DND-41 (cell line): Measurements from ENCODE around the gene TXLNA.

Experiments
- ATAC-seq: fragments of 200-7000 bp; cut with Tn5 transposase; 3 replicates; pipeline ENCODE4 v1.9.1; 2021; ENCODE audit warnings: low read depth; ENCODE audit not compliant: insufficient read depth
- DNase-seq: peaks from one replicate; pipeline ENCODE4 v3.0.0-alpha.2; 2020
- H2AFZ ChIP-seq: 2 replicates; pipeline ENCODE4 v1.6.0; 2012; ENCODE audit warnings: low read depth, low read length
- H3K27ac ChIP-seq: 2 replicates; pipeline ENCODE4 v1.5.1; 2012; ENCODE audit warnings: low read length, inconsistent platforms
- H3K27me3 ChIP-seq: fragments of 200-600 bp; sonication (generic); 2 replicates; pipeline ENCODE4 v1.6.0; 2012; ENCODE audit warnings: low read length, mild to moderate bottlenecking, inconsistent platforms; ENCODE audit not compliant: insufficient read depth, poor library complexity
- H3K36me3 ChIP-seq: 2 replicates; pipeline ENCODE4 v1.5.1; 2012; ENCODE audit warnings: low read length, inconsistent platforms; ENCODE audit not compliant: insufficient read depth
- H3K4me1 ChIP-seq: 2 replicates; pipeline ENCODE4 v1.5.1; 2012; ENCODE audit warnings: mild to moderate bottlenecking, low read length; ENCODE audit not compliant: insufficient read depth
- H3K4me2 ChIP-seq: 2 replicates; pipeline ENCODE4 v1.6.0; 2012; ENCODE audit warnings: mild to moderate bottlenecking, moderate library complexity, low read length, inconsistent platforms; ENCODE audit not compliant: insufficient read depth
- H3K4me3 ChIP-seq, 2 experiments: fragments of 200-600 bp in 1 of 2; shearing (Covaris generic) in 1 of 2; 2 replicates each; pipeline ENCODE4 v1.5.1; 2012 to 2016; ENCODE audit warnings: inconsistent platforms in 2 of 2, low read length in 2 of 2, mild to moderate bottlenecking in 2 of 2, low read depth in 1 of 2, moderate library complexity in 1 of 2
- H3K79me2 ChIP-seq: 2 replicates; pipeline ENCODE4 v1.6.0; 2012; ENCODE audit warnings: low read length, inconsistent platforms; ENCODE audit not compliant: insufficient read depth
- H3K9ac ChIP-seq: 2 replicates; pipeline ENCODE4 v1.6.0; 2012; ENCODE audit warnings: low read depth, mild to moderate bottlenecking, inconsistent platforms, low read length, moderate library complexity
- H3K9me3 ChIP-seq: 2 replicates; pipeline ENCODE4 v1.5.1; 2012; ENCODE audit warnings: low read length, moderate library complexity, mild to moderate bottlenecking, inconsistent platforms; ENCODE audit not compliant: insufficient read depth, severe bottlenecking
- H4K20me1 ChIP-seq: 2 replicates; pipeline ENCODE4 v1.6.0; 2012; ENCODE audit warnings: low read length; ENCODE audit not compliant: insufficient read depth
- EZH2 ChIP-seq: IDR thresholded peaks from 3 replicates; pipeline ENCODE4 v1.6.1; 2012; ENCODE audit warnings: borderline replicate concordance, low read depth, mild to moderate bottlenecking, moderate library complexity, low read length, inconsistent platforms; ENCODE audit not compliant: severe bottlenecking
- TF ChIP-seq, protein P1 (sequence below): IDR thresholded peaks from 2 replicates; pipeline ENCODE4 v1.5.1; 2012; ENCODE audit warnings: borderline replicate concordance, low read length, moderate library complexity, mild to moderate bottlenecking; ENCODE audit not compliant: poor library complexity, severe bottlenecking; ENCODE audit errors: extremely low read depth

The TXLNA gene

DNA sequence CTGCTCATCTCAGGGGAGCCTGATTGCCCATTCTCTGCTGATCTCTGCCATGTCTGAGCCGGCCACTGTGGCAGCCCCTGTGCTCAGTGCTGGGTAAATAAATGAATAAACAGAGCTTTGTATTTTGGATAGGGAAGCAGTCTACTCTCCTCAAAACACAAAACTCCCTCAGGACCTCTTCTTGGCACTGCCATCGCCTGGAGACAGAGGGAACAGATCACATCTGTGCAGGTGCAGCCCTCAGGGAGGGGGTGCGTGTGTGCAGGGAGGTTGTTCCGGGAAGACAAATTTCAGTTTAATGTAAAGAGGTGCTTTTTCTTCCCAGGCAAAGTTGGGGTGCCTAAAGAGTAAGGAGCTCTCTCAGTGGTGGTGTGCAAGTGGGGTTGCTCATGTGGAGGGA lies 59.9 kb downstream of the TXLNA start:
- TF ChIP-seq, protein P1, sequence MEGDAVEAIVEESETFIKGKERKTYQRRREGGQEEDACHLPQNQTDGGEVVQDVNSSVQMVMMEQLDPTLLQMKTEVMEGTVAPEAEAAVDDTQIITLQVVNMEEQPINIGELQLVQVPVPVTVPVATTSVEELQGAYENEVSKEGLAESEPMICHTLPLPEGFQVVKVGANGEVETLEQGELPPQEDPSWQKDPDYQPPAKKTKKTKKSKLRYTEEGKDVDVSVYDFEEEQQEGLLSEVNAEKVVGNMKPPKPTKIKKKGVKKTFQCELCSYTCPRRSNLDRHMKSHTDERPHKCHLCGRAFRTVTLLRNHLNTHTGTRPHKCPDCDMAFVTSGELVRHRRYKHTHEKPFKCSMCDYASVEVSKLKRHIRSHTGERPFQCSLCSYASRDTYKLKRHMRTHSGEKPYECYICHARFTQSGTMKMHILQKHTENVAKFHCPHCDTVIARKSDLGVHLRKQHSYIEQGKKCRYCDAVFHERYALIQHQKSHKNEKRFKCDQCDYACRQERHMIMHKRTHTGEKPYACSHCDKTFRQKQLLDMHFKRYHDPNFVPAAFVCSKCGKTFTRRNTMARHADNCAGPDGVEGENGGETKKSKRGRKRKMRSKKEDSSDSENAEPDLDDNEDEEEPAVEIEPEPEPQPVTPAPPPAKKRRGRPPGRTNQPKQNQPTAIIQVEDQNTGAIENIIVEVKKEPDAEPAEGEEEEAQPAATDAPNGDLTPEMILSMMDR = no peak
- no peak for TF ChIP-seq EZH2
- no peaks in the 10 kb centered on the region for H3K79me2 ChIP-seq
- no peaks in the 10 kb centered on the region for H3K9me3 ChIP-seq
- no peak for ATAC-seq
- no peak overlapping the region for H3K4me2 ChIP-seq
- H3K4me1 ChIP-seq = no peaks in the 10 kb centered on the region
- H4K20me1 ChIP-seq = no peaks in the 10 kb centered on the region
- no peaks in the 10 kb centered on the region for H3K27me3 ChIP-seq
- DNase-seq = no peak
- H2AFZ ChIP-seq = no peak overlapping the region
- no peak overlapping the region for H3K4me3 ChIP-seq
- 0 out of 2 replicates have a peak overlapping the region, but pooled peaks have one; percentile 32 for H3K27ac ChIP-seq
- H3K9ac ChIP-seq = no peak overlapping the region
- H3K36me3 ChIP-seq = no peaks in the 10 kb centered on the region

DNA sequence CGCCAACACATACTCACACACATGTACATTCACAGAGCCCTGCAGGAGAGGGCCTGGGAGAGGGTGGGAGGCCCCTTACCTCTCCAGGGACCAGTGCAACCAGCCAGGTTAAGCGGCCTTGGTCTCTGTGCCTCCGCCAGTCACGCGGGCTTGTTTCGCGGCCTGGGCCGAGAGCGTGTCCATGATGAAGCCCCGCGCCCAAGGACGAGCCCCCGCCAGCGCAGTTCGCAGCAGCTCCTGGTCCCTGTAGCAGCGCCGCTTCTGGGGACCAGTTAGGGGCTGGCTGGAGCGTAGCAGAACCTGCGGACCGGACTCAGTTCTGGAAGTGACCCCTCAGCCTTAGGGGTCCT lies 60.3 kb downstream of the TXLNA start:
- ATAC-seq (no peak), DNase-seq (no peak)
- no peak overlapping the region for H3K4me3 ChIP-seq
- H3K4me2 ChIP-seq = no peak overlapping the region
- no peaks in the 10 kb centered on the region for H3K79me2 ChIP-seq
- no peak overlapping the region for H2AFZ ChIP-seq
- H3K9me3 ChIP-seq = no peaks in the 10 kb centered on the region
- no peak overlapping the region for H3K9ac ChIP-seq
- no peaks in the 10 kb centered on the region for H4K20me1 ChIP-seq
- no peaks in the 10 kb centered on the region for H3K4me1 ChIP-seq
- no peaks in the 10 kb centered on the region for H3K27me3 ChIP-seq
- no peak overlapping the region for H3K27ac ChIP-seq
- no peaks in the 10 kb centered on the region for H3K36me3 ChIP-seq
- no peak for TF ChIP-seq EZH2

DNA sequence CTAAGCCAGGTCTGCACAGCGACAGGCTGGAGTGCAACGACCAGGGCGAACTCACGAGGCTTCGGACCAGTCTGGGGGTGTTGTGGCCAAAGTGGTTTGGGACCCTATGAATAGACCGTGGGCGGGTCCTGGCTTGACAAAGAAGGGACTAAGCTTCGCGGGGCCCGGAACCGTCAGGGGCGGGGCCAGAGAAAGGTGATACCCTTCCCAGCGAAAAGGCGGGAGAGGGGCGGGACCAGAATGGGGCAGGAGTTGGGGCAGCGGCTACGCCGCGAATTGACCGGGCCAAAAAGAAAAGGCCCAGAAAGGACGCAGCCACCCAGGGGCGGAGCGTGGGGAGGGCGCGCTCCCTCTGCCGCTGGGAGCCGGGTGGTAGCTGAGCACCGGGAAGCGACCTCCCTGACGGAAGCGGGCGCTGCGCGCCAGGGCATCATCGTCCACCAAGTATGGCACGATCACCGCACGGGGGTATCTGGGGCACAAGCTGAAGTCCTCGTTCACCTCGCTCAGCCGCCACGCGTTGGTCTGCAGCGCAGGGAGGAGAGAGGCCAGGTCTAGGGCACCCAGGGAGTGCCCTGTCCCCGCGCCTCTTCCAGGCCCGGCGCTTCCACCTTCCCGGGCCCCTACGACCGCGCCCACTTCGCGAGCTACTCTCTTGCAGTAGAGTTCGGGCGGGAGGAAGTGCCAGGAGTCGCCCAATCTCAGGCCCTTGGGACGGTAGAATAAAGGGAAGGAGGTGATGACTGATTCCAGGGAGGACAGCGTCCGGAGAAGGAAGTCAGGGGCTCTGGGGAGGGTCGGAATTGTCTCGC lies 60.9 kb downstream of the TXLNA start:
- TF ChIP-seq, protein P1 = no peak
- TF ChIP-seq EZH2 = no peak
- H3K36me3 ChIP-seq = no peaks in the 10 kb centered on the region
- H2AFZ ChIP-seq = no peak overlapping the region
- H3K27me3 ChIP-seq = no peaks in the 10 kb centered on the region
- ATAC-seq (no peak), DNase-seq (no peak)
- no peaks in the 10 kb centered on the region for H3K9me3 ChIP-seq
- H4K20me1 ChIP-seq = no peaks in the 10 kb centered on the region
- H3K4me3 ChIP-seq = no peak overlapping the region
- H3K4me1 ChIP-seq = no peaks in the 10 kb centered on the region
- H3K4me2 ChIP-seq = no peak overlapping the region
- H3K27ac ChIP-seq = no peak overlapping the region
- H3K79me2 ChIP-seq = no peaks in the 10 kb centered on the region
- H3K9ac ChIP-seq = no peak overlapping the region

DNA sequence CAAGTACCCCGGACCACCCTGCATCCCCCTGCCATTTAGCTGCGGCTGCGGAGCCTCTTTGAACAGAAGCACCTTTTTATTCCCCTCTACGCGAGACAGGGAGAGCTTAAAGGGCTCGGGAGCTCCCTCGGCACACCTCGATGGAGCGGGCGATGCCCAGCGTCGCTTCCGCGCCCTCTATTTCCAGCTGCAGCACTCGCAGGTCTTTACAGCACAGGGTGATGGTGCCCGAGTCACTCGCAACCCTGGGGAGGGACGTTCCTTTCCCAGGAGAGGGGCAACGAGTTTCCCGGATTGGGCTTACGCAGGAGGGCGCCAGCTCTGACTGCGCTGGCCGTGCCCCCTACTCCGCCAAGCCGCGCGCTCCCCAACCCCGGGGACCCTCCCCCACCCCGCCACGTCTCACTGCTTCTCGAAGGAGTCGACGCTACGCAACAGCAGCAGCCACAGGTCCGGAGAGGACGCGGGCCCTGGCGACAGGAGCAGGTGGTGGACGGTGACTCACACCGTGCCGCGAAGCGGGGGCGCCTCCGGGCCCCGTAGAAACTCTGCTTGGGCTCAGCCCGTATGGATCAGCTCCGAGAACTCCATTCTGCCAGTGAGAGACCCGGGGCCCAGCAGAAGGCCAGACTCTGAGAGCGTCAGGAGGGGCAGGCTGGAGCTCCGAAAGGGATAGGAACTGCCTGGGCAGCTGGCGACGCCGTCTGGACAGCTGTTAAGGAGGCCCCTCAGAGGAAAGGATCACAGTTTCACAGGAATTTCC lies 61.7 kb downstream of the TXLNA start:
- TF ChIP-seq, protein P1 = no peak
- TF ChIP-seq EZH2 = no peak
- Histone ChIP-seq H3K4me1 (no peaks in the 10 kb centered on the region), H3K4me2 (no peak overlapping the region), H3K79me2 (no peaks in the 10 kb centered on the region), H3K9me3 (no peaks in the 10 kb centered on the region), H3K36me3 (no peaks in the 10 kb centered on the region), H3K4me3 (no peak overlapping the region), H2AFZ (no peak overlapping the region), H4K20me1 (no peaks in the 10 kb centered on the region), H3K27ac (no peak overlapping the region), H3K27me3 (no peaks in the 10 kb centered on the region), H3K9ac (no peak overlapping the region)
- DNase-seq = no peak
- no peak for ATAC-seq
